Heart left ventricle (tissue), 13 donors: ENCODE measurements around the gene FAM240B.

Experiments used
- CTCF ChIP-seq, 12 donors: fragments of 200-600 bp; sonication (generic) in 4 of 12; IDR thresholded peaks; one replicate each; pipeline versions ENCODE4 v1.5.0 to v1.8.0; 2018 to 2022; ENCODE audit warnings: antibody characterized with exemption in 12 of 12, mild to moderate bottlenecking in 5 of 12
- POLR2A ChIP-seq, 2 donors: fragments of 450-650 bp; IDR thresholded peaks; one replicate each; pipeline ENCODE4 v1.6.1; 2017; ENCODE audit warnings: antibody characterized with exemption in 2 of 2, mild to moderate bottlenecking in 2 of 2, moderate library complexity in 2 of 2
- donor health status: ischemic (EF 13 %, LVEDD 7.1; RV severe dilation, severe dysfunction).
- donor health status: DM: no; HTN: yes; CAD: no.
- donor health status: DM: no; HTN: no; CAD: no.
- donor health status: ischemic (EF 25% LVEDD 6.9; RV normal size, moderate dysfunction).
- donor health status: ischemic (EF 25% LVEDD 5.7; RV mildly dilated, moderate dysfunction).
- donor health status: ischemic (EF 35%, LVEDD 5.7; RV mildly dilated, moderate dysfunction).
- donor health status: nonischemic (EF 11% LVEDD 7.7; RV severe dilation, severe dysfunction).
- donor health status: DM: yes; HTN: yes; CAD: no.
- donor health status: PGD.
- donor health status: ischemic (EF 29% LVEDD 5.4; RV normal size, mild dysfunction).
- donor health status: nonischemic (EF 23%, LVEDD 6.1; RV moderate dilation, normal function).

GRCh38 chr9:38644601-38645000, 75.3 kb downstream of the FAM240B start:
- no peak for TF ChIP-seq POLR2A (IDR thresholded peaks at IDR 0.05)
- no peak for TF ChIP-seq CTCF (IDR thresholded peaks at IDR 0.05)
